ENCODE data around the gene PALD1. TPM values are rescaled to one million over a fixed set of nuclear protein-coding genes. Genes with fewer than 3 reads are reported as not detected.

PALD1 gene
- total and polyA plus RNA-seq, 3 donors from 2014 or later = 6.3 to 13.3 (median 8.3) TPM

- no peak overlapping the region for H3K27ac ChIP-seq
These were observed 18.0 kb downstream of the PALD1 start for GRCh38 chr10:70496341-70497119.

GRCh38 chr10:70497120-70497545 is 18.6 kb downstream of the PALD1 start:
- Histone ChIP-seq H3K27me3 (no peaks in the 10 kb centered on the region), H3K27ac (no peak overlapping the region), H3K4me1 (peaks cover 30% of the 10 kb centered on the region), H3K4me3 (no peak overlapping the region), H3K36me3 (ENCODE audit: low read depth, missing control alignments) (no peaks in the 10 kb centered on the region), H3K9me3 (no peaks in the 10 kb centered on the region)
- TF ChIP-seq, protein P1, sequence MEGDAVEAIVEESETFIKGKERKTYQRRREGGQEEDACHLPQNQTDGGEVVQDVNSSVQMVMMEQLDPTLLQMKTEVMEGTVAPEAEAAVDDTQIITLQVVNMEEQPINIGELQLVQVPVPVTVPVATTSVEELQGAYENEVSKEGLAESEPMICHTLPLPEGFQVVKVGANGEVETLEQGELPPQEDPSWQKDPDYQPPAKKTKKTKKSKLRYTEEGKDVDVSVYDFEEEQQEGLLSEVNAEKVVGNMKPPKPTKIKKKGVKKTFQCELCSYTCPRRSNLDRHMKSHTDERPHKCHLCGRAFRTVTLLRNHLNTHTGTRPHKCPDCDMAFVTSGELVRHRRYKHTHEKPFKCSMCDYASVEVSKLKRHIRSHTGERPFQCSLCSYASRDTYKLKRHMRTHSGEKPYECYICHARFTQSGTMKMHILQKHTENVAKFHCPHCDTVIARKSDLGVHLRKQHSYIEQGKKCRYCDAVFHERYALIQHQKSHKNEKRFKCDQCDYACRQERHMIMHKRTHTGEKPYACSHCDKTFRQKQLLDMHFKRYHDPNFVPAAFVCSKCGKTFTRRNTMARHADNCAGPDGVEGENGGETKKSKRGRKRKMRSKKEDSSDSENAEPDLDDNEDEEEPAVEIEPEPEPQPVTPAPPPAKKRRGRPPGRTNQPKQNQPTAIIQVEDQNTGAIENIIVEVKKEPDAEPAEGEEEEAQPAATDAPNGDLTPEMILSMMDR (IDR thresholded peaks at IDR 0.05) = no peak
- TF ChIP-seq POLR2A (IDR thresholded peaks at IDR 0.05) = no peak
- 92 to 95% methylated on average over 12 to 13 of the region's 13 CpGs for WGBS, 2 donors
- no peak for DNase-seq
- intact Hi-C loops (cut with DNase I; ENCODE audit: low total_unique reads) = no loop called here

More at GRCh38 chr10:70496341-70497119, 18.0 kb downstream of the PALD1 start:
- intact Hi-C loops (cut with DNase I; ENCODE audit: low total_unique reads) = no loop called here
- H3K36me3 ChIP-seq (ENCODE audit: low read depth, missing control alignments) = no peaks in the 10 kb centered on the region
- WGBS, 2 donors = 70 to 80% methylated on average over 9 to 13 of the region's 13 CpGs
- no peak for TF ChIP-seq POLR2A (IDR thresholded peaks at IDR 0.05)
- TF ChIP-seq, protein P1 (IDR thresholded peaks at IDR 0.05) = no peak
- no peaks in the 10 kb centered on the region for H3K9me3 ChIP-seq
- no peak overlapping the region for H3K4me3 ChIP-seq
- H3K27me3 ChIP-seq = no peaks in the 10 kb centered on the region
- DNase-seq = no peak
- H3K4me1 ChIP-seq = peaks cover 30% of the 10 kb centered on the region

DNA sequence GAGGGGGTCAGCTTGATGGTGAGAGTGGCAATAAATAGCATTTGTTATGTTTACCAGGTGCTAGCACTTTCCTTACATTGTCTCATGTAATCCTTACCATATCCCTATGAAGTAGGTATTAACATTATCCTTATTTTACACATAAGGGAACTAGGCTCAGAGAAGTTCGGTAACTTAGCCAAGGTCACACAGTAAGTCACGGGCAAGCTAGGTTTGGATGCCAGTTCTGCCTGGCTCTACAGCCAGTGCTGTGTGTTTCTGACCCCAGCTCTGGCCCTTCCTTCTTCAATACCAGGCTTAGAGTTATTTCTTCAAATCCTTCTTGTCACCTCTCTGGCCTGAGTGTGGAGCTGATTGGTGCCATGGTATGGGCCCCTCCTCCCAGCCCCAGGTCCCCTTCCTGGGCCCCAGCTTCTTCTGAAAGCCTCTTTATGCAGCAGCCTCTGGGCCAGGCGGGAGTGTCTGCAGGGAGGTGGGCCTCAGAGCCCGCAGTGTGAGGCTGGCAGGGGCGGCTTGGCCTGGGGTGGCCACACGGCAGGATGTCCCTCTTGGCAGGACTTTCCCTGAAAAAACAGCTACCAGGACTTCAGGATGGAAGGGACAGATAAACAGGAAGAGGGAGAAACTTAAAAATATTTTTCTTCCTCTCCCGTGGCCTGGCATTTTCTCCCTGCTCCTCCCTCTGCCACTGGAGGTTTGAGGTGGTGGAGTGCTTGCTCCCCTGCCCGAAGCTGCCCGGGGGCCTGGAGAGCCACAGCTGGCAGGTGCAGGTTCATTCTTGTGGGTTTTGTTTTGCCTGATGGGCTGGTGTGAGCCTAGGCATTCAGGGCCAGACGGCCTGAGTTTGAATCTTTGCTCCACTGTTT is 20.6 kb downstream of the PALD1 start:
- no peaks in the 10 kb centered on the region for H3K9me3 ChIP-seq
- DNase-seq = no peak
- 49 to 54% methylated on average over 10 of the region's 10 CpGs for WGBS, 2 donors
- no peak overlapping the region for H3K4me3 ChIP-seq
- intact Hi-C loops (cut with DNase I; ENCODE audit: low total_unique reads) = no loop called here
- H3K36me3 ChIP-seq (ENCODE audit: low read depth, missing control alignments) = no peaks in the 10 kb centered on the region
- H3K27ac ChIP-seq = peak overlapping the region in 1 of 2 donors; percentile 33
- peaks cover 30% of the 10 kb centered on the region for H3K4me1 ChIP-seq
- TF ChIP-seq POLR2A (IDR thresholded peaks at IDR 0.05) = no peak
- TF ChIP-seq, protein P1 (IDR thresholded peaks at IDR 0.05) = no peak
- H3K27me3 ChIP-seq = no peaks in the 10 kb centered on the region

GRCh38 chr10:70499836-70500167 is 21.2 kb downstream of the PALD1 start:
- intact Hi-C loops (cut with DNase I; ENCODE audit: low total_unique reads) = no loop called here
- no peaks in the 10 kb centered on the region for H3K36me3 ChIP-seq (ENCODE audit: low read depth, missing control alignments)
- H3K4me3 ChIP-seq = no peak overlapping the region
- no peak for DNase-seq
- no peaks in the 10 kb centered on the region for H3K9me3 ChIP-seq
- peaks cover 26% of the 10 kb centered on the region for H3K4me1 ChIP-seq
- TF ChIP-seq POLR2A (IDR thresholded peaks at IDR 0.05) = no peak
- TF ChIP-seq, protein P1 (IDR thresholded peaks at IDR 0.05) = no peak
- H3K27ac ChIP-seq = no peak overlapping the region
- no peaks in the 10 kb centered on the region for H3K27me3 ChIP-seq
- 73 to 90% methylated on average over 2 to 4 of the region's 4 CpGs for WGBS, 2 donors

All from testis (tissue), 3 donors.